Activated CD8-positive, alpha-beta T cell treated with anti-CD3 and anti-CD28 coated beads for 36 hours (primary cell): ENCODE results near the gene ELN. TPM values are rescaled to one million over a fixed set of nuclear protein-coding genes. Genes with fewer than 3 reads are reported as not detected.

Experiments used
- ATAC-seq: fragments of 200-7000 bp; cut with Tn5 transposase; one replicate; pipeline ENCODE4 v1.10.0; 2021; ENCODE audit warnings: mild to moderate bottlenecking, moderate library complexity
- CTCF ChIA-PET: fragments of 350-600 bp; sonication (Branson Sonifier 250); formaldehyde crosslinking; loops from one replicate; lab custom pipeline; 2021; ENCODE audit warnings: antibody characterized with exemption; lab: Charles Lee
- POLR2A ChIA-PET: fragments of 350-600 bp; sonication (Branson Sonifier 250); formaldehyde crosslinking; loops from one replicate; lab custom pipeline; 2021; ENCODE audit warnings: antibody characterized with exemption; lab: Charles Lee
- DNase-seq: peaks from one replicate; pipeline ENCODE4 v3.0.0-alpha.2; 2020
- H3K27ac Mint-ChIP-seq: one replicate; pipeline ENCODE4 v1.8.0; 2021; ENCODE audit warnings: mild to moderate bottlenecking, mixed read lengths
- H3K27me3 Mint-ChIP-seq: one replicate; pipeline ENCODE4 v1.8.0; 2021; ENCODE audit warnings: mixed read lengths
- H3K36me3 Mint-ChIP-seq: one replicate; pipeline ENCODE4 v1.8.0; 2021; ENCODE audit warnings: low read depth, mixed read lengths
- H3K4me1 Mint-ChIP-seq: one replicate; pipeline ENCODE4 v1.8.0; 2021; ENCODE audit warnings: low read depth, mixed read lengths
- H3K4me3 Mint-ChIP-seq: one replicate; pipeline ENCODE4 v1.8.0; 2021; ENCODE audit warnings: mild to moderate bottlenecking, moderate library complexity, mixed read lengths
- H3K9me3 Mint-ChIP-seq: one replicate; pipeline ENCODE4 v1.8.0; 2021; ENCODE audit warnings: mixed read lengths
- CTCF ChIP-seq: fragments of 200-600 bp; IDR thresholded peaks from one replicate; pipeline ENCODE4 v1.8.0; 2022; ENCODE audit warnings: antibody characterized with exemption, mild to moderate bottlenecking
- intact Hi-C: fragments of 100-400 bp; cut with micrococcal nuclease; formaldehyde crosslinking; loops from one replicate; pipeline ENCODE4 v1.10.0; 2022
- total RNA-seq, 2 experiments: library from RNA; stranded (reverse); gene quantifications; one replicate each; pipeline ENCODE4 v1.2.3, GENCODE V29; 2021

Gene ELN
- total RNA-seq, 2 experiments from 2014 or later: not detected

GRCh38 chr7:74018246-74018895 lies 9.6 kb upstream of the ELN start:
- DNase-seq: no peak
- intact Hi-C loops: no loop called here
- H3K4me1 Mint-ChIP-seq: no peaks in the 10 kb centered on the region
- H3K36me3 Mint-ChIP-seq: no peaks in the 10 kb centered on the region
- H3K27me3 Mint-ChIP-seq: peaks cover 4% of the 10 kb centered on the region
- no peak overlapping the region for H3K4me3 Mint-ChIP-seq
- H3K27ac Mint-ChIP-seq: no peak overlapping the region
- ATAC-seq: no peak
- H3K9me3 Mint-ChIP-seq: no peaks in the 10 kb centered on the region
- CTCF ChIA-PET: interaction anchor here (2.0 kb wide), 1 partner anchor 8 kb away, joined by 22 read pairs; no protein-coding TSS in a partner anchor
- POLR2A ChIA-PET: no interaction called here
- no peak for TF ChIP-seq CTCF

GRCh38 chr7:74019149-74019548 lies 8.8 kb upstream of the ELN start:
- Mint-ChIP-seq H3K36me3 (no peaks in the 10 kb centered on the region), H3K27me3 (peaks cover 6% of the 10 kb centered on the region), H3K9me3 (no peaks in the 10 kb centered on the region), H3K4me3 (no peak overlapping the region), H3K4me1 (no peaks in the 10 kb centered on the region), H3K27ac (no peak overlapping the region)
- CTCF ChIA-PET: no interaction called here
- intact Hi-C loops: no loop called here
- no peak for TF ChIP-seq CTCF
- POLR2A ChIA-PET: no interaction called here
- DNase-seq (no peak), ATAC-seq (no peak)

- no peak for DNase-seq
- no peak overlapping the region for H3K27ac Mint-ChIP-seq
- peaks cover 14% of the 10 kb centered on the region for H3K27me3 Mint-ChIP-seq
- CTCF ChIA-PET: interaction anchor here (1.3 kb wide), 1 partner anchor 9 kb away, joined by 3 read pairs; no protein-coding TSS in a partner anchor
- no peak for TF ChIP-seq CTCF
- H3K4me1 Mint-ChIP-seq: peaks cover 2% of the 10 kb centered on the region
- H3K36me3 Mint-ChIP-seq: no peaks in the 10 kb centered on the region
- no peak for ATAC-seq
- intact Hi-C loops: loop anchor here (10.0 kb wide), 1 partner anchor 156 kb away; the partner anchor contains the start of gene TMEM270
- no peaks in the 10 kb centered on the region for H3K9me3 Mint-ChIP-seq
- POLR2A ChIA-PET: no interaction called here
- H3K4me3 Mint-ChIP-seq: no peak overlapping the region
Observed at GRCh38 chr7:74020390-74020789, 7.6 kb upstream of the ELN start.

GRCh38 chr7:74021546-74022320 lies 6.2 kb upstream of the ELN start:
- Mint-ChIP-seq H3K4me1 (peaks cover 2% of the 10 kb centered on the region), H3K27ac (no peak overlapping the region), H3K4me3 (no peak overlapping the region), H3K36me3 (no peaks in the 10 kb centered on the region), H3K27me3 (peaks cover 24% of the 10 kb centered on the region), H3K9me3 (no peaks in the 10 kb centered on the region)
- DNase-seq: no peak
- CTCF ChIA-PET: no interaction called here
- POLR2A ChIA-PET: interaction anchor here (0.6 kb wide), 1 partner anchor 22 kb away, joined by 3 read pairs; no protein-coding TSS in a partner anchor
- no peak for ATAC-seq
- no peak for TF ChIP-seq CTCF
- intact Hi-C loops: loop anchor here (10.0 kb wide), 1 partner anchor 157 kb away; the partner anchor contains the start of gene TMEM270

GRCh38 chr7:74022507-74022906 lies 5.5 kb upstream of the ELN start:
- Mint-ChIP-seq H3K9me3 (no peaks in the 10 kb centered on the region), H3K36me3 (no peaks in the 10 kb centered on the region), H3K27ac (no peak overlapping the region), H3K27me3 (peaks cover 27% of the 10 kb centered on the region), H3K4me1 (peaks cover 2% of the 10 kb centered on the region), H3K4me3 (no peak overlapping the region)
- DNase-seq (no peak), ATAC-seq (no peak)
- ChIA-PET POLR2A (no interaction called here), CTCF (no interaction called here)
- no peak for TF ChIP-seq CTCF
- intact Hi-C loops: loop anchor here (10.0 kb wide), 1 partner anchor 158 kb away; the partner anchor contains the start of gene TMEM270
